ENCODE measurements around the gene AGPAT3.

Gene AGPAT3

GRCh38 chr21:44029460-44030087, 164.6 kb downstream of the AGPAT3 start:
- DNase-seq: no peak

- DNase-seq: no peak
These were observed 170.2 kb downstream of the AGPAT3 start for GRCh38 chr21:44035244-44035643.

Measured in fibroblast of upper back skin (primary cell).